GM12801 (cell line): Measurements from ENCODE around the gene NHP2.

ENCODE experiments used
- CTCF ChIP-seq: IDR thresholded peaks from one replicate; pipeline ENCODE4 v1.5.1; 2011; ENCODE audit warnings: control low read depth; ENCODE audit not compliant: insufficient read length; ENCODE audit errors: extremely low read depth

The NHP2 gene

DNA sequence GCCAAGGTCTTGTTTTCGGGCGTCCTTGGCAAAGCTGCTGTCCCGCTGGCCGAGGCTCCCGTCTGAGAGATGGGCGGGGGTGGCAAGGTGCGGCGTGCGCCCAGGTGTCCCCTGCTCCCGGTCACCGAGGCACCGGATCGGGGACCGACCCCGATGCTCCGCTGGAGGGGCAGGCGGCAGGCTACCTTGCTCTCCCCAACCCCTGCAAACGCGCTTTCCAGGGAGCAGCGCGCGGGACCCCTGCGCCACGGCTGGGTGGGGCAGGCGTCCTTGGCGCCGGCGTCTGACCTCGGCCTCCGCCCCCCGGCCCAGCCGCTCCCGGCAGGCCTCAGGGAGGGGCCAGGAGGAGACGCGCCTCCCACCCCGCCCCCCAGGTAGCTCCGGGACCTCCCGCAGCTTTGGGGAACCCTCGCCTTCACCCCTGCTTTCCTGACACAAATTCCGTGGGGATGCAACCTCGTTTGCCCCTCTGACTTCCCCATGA is 39.8 kb downstream of the NHP2 start:
- no peak for TF ChIP-seq CTCF

GRCh38 chr5:178113141-178113787 is 40.4 kb downstream of the NHP2 start, which contains the start of gene N4BP3:
N4BP3 (plus strand) TSS chr5:178113532; CDS start chr5:178119584, 6,052 bp downstream.
- TF ChIP-seq CTCF, result no peak

DNA sequence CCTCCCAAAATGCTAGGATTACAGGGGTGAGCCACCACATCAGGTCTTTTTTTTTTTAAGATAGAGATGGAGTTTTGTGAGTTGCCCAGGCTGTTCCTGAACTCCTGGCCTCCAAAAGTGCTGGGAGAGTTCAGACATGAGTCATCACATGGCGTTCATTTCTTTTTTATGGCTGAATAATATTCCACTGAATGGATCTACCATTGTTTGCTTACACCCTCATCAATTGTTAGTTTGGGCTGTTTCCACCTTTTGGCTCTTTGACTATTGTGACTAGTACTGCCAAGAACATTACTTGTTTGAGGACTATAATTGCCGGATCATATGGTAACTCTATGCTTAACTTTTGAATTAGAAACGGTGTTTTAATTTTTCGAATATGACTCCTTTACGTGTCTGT is 41.1 kb downstream of the NHP2 start:
- no peak for TF ChIP-seq CTCF

DNA sequence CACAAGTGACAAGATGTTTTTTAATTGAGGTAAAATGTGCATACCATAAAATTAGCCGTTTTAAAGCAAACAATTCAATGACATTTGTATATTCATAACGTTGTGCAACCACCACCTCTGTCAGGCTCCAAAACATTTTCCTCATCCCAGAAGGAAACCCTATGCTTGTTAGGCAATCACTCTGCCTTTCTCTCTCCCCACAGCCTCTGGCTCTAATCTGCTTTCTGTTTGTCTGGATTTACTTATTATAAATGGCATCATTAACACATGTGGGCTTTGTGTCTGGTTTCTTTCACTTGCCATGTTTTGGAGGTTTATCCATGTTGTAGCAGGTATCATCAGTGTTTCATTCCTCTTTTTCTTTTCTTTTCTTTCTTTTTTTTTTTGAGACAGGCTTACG is 41.8 kb downstream of the NHP2 start:
- TF ChIP-seq CTCF, result no peak

DNA sequence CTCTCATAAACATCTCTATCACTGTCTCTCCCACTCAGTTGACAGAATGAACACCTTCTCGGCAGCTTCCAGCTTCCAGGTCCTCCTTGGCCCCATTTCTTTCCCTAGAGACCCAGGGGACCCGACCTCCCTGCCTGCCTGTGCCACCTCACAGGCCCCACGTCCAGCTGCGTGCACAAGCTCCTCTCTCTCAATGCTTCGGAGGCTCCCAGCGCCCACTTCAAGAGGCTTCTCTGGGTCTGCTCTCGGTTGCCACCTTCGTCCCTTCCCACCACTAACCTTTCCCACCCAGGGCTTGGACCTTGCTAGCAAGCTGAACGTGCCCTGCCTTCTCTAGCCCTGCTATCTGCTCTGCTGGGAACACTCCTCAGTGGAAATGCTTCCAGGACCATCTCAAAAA is 43.2 kb downstream of the NHP2 start:
- no peak for TF ChIP-seq CTCF

- TF ChIP-seq CTCF, result no peak
Measured at GRCh38 chr5:178108966-178109365, 44.7 kb downstream of the NHP2 start.

GRCh38 chr5:178108446-178108845 is 45.2 kb downstream of the NHP2 start:
- TF ChIP-seq CTCF, result no peak
